SK-N-SH treated with all-trans-retinoic acid at 6 μM for 48 hours (cell line): ENCODE data around the gene GATM.

Source experiments
- BACH2 ChIP-seq: fragments of 250-450 bp; sonication (Bioruptor Pico); IDR thresholded peaks from 2 replicates; pipeline ENCODE4 v1.9.0; 2021; ENCODE audit warnings: mild to moderate bottlenecking, borderline replicate concordance
- GLIS3 ChIP-seq: fragments of 250-450 bp; sonication (Bioruptor Pico); IDR thresholded peaks from 2 replicates; pipeline ENCODE4 v1.5.0; 2020; ENCODE audit warnings: mild to moderate bottlenecking, moderate library complexity
- TCF4 ChIP-seq: fragments of 250-450 bp; sonication (Bioruptor Pico); IDR thresholded peaks from 2 replicates; pipeline ENCODE4 v1.8.0; 2021; ENCODE audit warnings: mild to moderate bottlenecking, moderate library complexity, borderline replicate concordance
- ZFP3 ChIP-seq: fragments of 250-450 bp; sonication (Bioruptor Pico); IDR thresholded peaks from 2 replicates; pipeline ENCODE4 v1.5.0; 2020; ENCODE audit warnings: mild to moderate bottlenecking, moderate library complexity
- ZNF565 ChIP-seq: fragments of 450-650 bp; formaldehyde crosslinking; conservative IDR thresholded peaks from 2 replicates; pipeline ENCODE4 v1.5.0; 2020; ENCODE audit warnings: low read depth, mild to moderate bottlenecking, moderate library complexity

- TF ChIP-seq BACH2 (CRISPR knock-in tag) (no peak), ZFP3 (CRISPR knock-in tag) (no peak), GLIS3 (CRISPR knock-in tag) (no peak), TCF4 (CRISPR knock-in tag) (no peak), ZNF565 (CRISPR knock-in tag) (no peak)
Measured at GRCh38 chr15:45424429-45424828, 46.1 kb upstream of the GATM start.
